ENCODE data around the gene MUS81. TPM values are rescaled to one million over a fixed set of nuclear protein-coding genes. Genes with fewer than 3 reads are reported as not detected.

The MUS81 gene
- total and polyA plus RNA-seq, 9 of the 15 experiments (the other 6 are each of a cell fraction or from before 2014, with no cell fraction given) = 13.4 to 118 (median 53.7) TPM

DNA sequence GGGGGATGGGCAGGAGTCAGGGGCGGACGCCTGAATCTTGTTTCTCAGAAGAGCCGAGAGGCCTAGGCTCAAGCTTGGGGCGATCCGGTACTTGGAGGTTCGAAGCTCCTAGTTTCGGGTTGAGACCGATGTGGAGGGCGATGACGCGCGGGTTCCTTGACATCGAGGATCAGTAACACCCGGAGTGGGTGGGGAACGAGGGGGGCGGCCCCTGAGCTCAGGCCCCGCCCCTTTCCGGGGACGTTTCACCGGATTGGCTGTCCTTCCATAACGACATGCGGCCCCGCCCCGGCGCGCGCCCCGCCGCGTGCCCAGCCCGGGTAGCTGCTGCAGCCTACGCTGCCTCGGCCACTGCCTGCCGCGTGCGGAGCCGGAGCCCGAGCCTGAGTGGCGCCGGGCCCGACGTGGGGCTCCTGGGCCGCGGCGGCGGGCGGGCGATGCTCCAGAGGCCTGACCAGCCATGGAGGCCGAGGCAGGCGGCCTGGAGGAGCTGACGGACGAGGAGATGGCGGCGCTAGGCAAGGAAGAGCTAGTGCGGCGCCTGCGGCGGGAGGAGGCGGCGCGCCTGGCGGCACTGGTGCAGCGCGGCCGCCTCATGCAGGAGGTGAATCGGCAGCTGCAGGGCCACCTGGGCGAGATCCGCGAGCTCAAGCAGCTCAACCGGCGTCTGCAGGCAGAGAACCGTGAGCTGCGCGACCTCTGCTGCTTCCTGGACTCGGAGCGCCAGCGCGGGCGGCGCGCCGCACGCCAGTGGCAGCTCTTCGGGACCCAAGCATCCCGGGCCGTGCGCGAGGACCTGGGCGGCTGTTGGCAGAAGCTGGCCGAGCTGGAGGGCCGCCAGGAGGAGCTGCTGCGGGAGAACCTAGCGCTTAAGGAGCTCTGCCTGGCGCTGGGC is 30.3 kb downstream of the MUS81 start, which contains the start of gene CCDC85B (continued):
- TF ChIP-seq, protein P1, sequence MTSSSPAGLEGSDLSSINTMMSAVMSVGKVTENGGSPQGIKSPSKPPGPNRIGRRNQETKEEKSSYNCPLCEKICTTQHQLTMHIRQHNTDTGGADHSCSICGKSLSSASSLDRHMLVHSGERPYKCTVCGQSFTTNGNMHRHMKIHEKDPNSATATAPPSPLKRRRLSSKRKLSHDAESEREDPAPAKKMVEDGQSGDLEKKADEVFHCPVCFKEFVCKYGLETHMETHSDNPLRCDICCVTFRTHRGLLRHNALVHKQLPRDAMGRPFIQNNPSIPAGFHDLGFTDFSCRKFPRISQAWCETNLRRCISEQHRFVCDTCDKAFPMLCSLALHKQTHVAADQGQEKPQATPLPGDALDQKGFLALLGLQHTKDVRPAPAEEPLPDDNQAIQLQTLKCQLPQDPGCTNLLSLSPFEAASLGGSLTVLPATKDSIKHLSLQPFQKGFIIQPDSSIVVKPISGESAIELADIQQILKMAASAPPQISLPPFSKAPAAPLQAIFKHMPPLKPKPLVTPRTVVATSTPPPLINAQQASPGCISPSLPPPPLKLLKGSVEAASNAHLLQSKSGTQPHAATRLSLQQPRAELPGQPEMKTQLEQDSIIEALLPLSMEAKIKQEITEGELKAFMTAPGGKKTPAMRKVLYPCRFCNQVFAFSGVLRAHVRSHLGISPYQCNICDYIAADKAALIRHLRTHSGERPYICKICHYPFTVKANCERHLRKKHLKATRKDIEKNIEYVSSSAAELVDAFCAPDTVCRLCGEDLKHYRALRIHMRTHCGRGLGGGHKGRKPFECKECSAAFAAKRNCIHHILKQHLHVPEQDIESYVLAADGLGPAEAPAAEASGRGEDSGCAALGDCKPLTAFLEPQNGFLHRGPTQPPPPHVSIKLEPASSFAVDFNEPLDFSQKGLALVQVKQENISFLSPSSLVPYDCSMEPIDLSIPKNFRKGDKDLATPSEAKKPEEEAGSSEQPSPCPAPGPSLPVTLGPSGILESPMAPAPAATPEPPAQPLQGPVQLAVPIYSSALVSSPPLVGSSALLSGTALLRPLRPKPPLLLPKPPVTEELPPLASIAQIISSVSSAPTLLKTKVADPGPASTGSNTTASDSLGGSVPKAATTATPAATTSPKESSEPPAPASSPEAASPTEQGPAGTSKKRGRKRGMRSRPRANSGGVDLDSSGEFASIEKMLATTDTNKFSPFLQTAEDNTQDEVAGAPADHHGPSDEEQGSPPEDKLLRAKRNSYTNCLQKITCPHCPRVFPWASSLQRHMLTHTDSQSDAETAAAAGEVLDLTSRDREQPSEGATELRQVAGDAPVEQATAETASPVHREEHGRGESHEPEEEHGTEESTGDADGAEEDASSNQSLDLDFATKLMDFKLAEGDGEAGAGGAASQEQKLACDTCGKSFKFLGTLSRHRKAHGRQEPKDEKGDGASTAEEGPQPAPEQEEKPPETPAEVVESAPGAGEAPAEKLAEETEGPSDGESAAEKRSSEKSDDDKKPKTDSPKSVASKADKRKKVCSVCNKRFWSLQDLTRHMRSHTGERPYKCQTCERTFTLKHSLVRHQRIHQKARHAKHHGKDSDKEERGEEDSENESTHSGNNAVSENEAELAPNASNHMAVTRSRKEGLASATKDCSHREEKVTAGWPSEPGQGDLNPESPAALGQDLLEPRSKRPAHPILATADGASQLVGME (CRISPR knock-in tag; IDR thresholded peaks at IDR 0.05) = peak; percentile 90; the same call in 1 of the 2 replicates
- TF ChIP-seq STAG1 (CRISPR knock-in tag; IDR thresholded peaks at IDR 0.05; ENCODE audit: borderline replicate concordance) (peak; percentile 10; the same call in 1 of the 2 replicates), ZC3H4 (CRISPR knock-in tag; IDR thresholded peaks at IDR 0.05; ENCODE audit: borderline replicate concordance) (peak; percentile 85; the same call in 1 of the 2 replicates), RBFOX2 (IDR thresholded peaks at IDR 0.05; ENCODE audit: low read depth, low read length) (peak; percentile 91), SPI1 (IDR thresholded peaks at IDR 0.05; ENCODE audit: borderline replicate concordance, low read depth, low read length) (no peak), JUN (IDR thresholded peaks at IDR 0.05; ENCODE audit: borderline replicate concordance, low read depth, low read length) (peak; percentile 33; the same call in 1 of the 2 replicates), JUN (CRISPR knock-in tag; IDR thresholded peaks at IDR 0.05; ENCODE audit: borderline replicate concordance) (no peak), SAP30 (IDR thresholded peaks at IDR 0.05; ENCODE audit: borderline replicate concordance, insufficient read depth, low read depth, low read length, poor library complexity, severe bottlenecking) (peak; percentile 86), ZNF766 (CRISPR knock-in tag; conservative IDR thresholded peaks at IDR 0.05) (peak; percentile 55; the same call in 1 of the 2 replicates), ILF3 (IDR thresholded peaks at IDR 0.05; ENCODE audit: borderline replicate concordance) (peak; percentile 83; the same call in 1 of the 2 replicates), MXI1 (IDR thresholded peaks at IDR 0.05; ENCODE audit: low read depth, low read length) (peak; percentile 60; the same call in 1 of the 2 replicates), SRF (CRISPR knock-in tag; IDR thresholded peaks at IDR 0.05) (peak in 1 of 2 experiments; percentile 44; a peak in 2 of 4 replicates)
- TF ChIP-seq, protein P2, sequence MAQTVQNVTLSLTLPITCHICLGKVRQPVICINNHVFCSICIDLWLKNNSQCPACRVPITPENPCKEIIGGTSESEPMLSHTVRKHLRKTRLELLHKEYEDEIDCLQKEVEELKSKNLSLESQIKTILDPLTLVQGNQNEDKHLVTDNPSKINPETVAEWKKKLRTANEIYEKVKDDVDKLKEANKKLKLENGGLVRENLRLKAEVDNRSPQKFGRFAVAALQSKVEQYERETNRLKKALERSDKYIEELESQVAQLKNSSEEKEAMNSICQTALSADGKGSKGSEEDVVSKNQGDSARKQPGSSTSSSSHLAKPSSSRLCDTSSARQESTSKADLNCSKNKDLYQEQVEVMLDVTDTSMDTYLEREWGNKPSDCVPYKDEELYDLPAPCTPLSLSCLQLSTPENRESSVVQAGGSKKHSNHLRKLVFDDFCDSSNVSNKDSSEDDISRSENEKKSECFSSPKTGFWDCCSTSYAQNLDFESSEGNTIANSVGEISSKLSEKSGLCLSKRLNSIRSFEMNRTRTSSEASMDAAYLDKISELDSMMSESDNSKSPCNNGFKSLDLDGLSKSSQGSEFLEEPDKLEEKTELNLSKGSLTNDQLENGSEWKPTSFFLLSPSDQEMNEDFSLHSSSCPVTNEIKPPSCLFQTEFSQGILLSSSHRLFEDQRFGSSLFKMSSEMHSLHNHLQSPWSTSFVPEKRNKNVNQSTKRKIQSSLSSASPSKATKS (CRISPR knock-in tag; IDR thresholded peaks at IDR 0.05) = no peak
- TF ChIP-seq, protein P3, sequence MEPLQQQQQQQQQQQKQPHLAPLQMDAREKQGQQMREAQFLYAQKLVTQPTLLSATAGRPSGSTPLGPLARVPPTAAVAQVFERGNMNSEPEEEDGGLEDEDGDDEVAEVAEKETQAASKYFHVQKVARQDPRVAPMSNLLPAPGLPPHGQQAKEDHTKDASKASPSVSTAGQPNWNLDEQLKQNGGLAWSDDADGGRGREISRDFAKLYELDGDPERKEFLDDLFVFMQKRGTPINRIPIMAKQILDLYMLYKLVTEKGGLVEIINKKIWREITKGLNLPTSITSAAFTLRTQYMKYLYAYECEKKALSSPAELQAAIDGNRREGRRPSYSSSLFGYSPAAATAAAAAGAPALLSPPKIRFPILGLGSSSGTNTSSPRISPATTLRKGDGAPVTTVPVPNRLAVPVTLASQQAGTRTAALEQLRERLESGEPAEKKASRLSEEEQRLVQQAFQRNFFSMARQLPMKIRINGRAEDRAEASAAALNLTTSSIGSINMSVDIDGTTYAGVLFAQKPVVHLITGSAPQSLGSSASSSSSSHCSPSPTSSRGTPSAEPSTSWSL (CRISPR knock-in tag; IDR thresholded peaks at IDR 0.05; ENCODE audit: borderline replicate concordance) = peak; percentile 94
- TF ChIP-seq, protein P4, sequence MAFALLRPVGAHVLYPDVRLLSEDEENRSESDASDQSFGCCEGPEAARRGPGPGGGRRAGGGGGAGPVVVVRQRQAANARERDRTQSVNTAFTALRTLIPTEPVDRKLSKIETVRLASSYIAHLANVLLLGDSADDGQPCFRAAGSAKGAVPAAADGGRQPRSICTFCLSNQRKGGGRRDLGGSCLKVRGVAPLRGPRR (CRISPR knock-in tag; IDR thresholded peaks at IDR 0.05) = no peak
